ENCODE results near the gene IQCE. TPM values are rescaled to one million over a fixed set of nuclear protein-coding genes. Genes with fewer than 3 reads are reported as not detected.

Gene IQCE
- total RNA-seq, 6 donors from 2014 or later, result 18.0 to 51.3 (median 23.9) TPM

- peaks cover 52 to 56% (median 54%) of the 10 kb centered on the region in 4 donors for H3K4me1 ChIP-seq
- peak overlapping the region; percentile 55 to 89 (median 75) for H3K27ac ChIP-seq
- no peaks in the 10 kb centered on the region for H3K9me3 ChIP-seq
- WGBS, 2 donors, result 28 to 56% methylated on average over 3 to 15 of the region's 18 CpGs
- ATAC-seq (ENCODE audit: low FRiP score in 2 of 2), result no peak
- DNase-seq, result peak in 1 of 2 donors; percentile 71
- peak overlapping the region in 2 of 4 donors; percentile 17 for H3K4me3 ChIP-seq
- no peaks in the 10 kb centered on the region for H3K27me3 ChIP-seq
- H3K36me3 ChIP-seq, result no peaks in the 10 kb centered on the region
- TF ChIP-seq POLR2AphosphoS5 (IDR thresholded peaks at IDR 0.05), result no peak
- no peak for TF ChIP-seq EP300 (IDR thresholded peaks at IDR 0.05)
- no peak for TF ChIP-seq CTCF (IDR thresholded peaks at IDR 0.05)
- TF ChIP-seq POLR2A (IDR thresholded peaks at IDR 0.05), result no peak
Observed at GRCh38 chr7:2511769-2512168, 47.0 kb upstream of the IQCE start.

- Histone ChIP-seq H3K9me3 (no peaks in the 10 kb centered on the region), H3K27me3 (no peaks in the 10 kb centered on the region), H3K36me3 (no peaks in the 10 kb centered on the region), H3K4me1 (peaks cover 52 to 56% (median 54%) of the 10 kb centered on the region in 4 donors), H3K27ac (peak overlapping the region; percentile 55 to 89 (median 75)), H3K4me3 (peak overlapping the region in 1 of 4 donors; percentile 17)
- WGBS, 2 donors, result 45 to 47% methylated on average over 8 to 12 of the region's 12 CpGs
- TF ChIP-seq CTCF (IDR thresholded peaks at IDR 0.05), result no peak
- no peak for TF ChIP-seq POLR2A (IDR thresholded peaks at IDR 0.05)
- TF ChIP-seq POLR2AphosphoS5 (IDR thresholded peaks at IDR 0.05), result peak in 1 of 2 donors; percentile 39
- TF ChIP-seq EP300 (IDR thresholded peaks at IDR 0.05), result no peak
- no peak for ATAC-seq (ENCODE audit: low FRiP score in 2 of 2)
- peak in 1 of 2 donors; percentile 44 for DNase-seq
Observed at GRCh38 chr7:2512179-2512661, 46.6 kb upstream of the IQCE start.

- TF ChIP-seq POLR2AphosphoS5 (IDR thresholded peaks at IDR 0.05) (no peak), CTCF (IDR thresholded peaks at IDR 0.05) (no peak), EP300 (IDR thresholded peaks at IDR 0.05) (no peak), POLR2A (IDR thresholded peaks at IDR 0.05) (no peak)
- DNase-seq (no peak), ATAC-seq (ENCODE audit: low FRiP score in 2 of 2) (no peak)
- peaks cover 49 to 54% (median 51%) of the 10 kb centered on the region in 4 donors for H3K4me1 ChIP-seq
- peak overlapping the region in 2 of 4 donors; percentile 82 to 89 for H3K27ac ChIP-seq
- H3K9me3 ChIP-seq, result no peaks in the 10 kb centered on the region
- no peaks in the 10 kb centered on the region for H3K27me3 ChIP-seq
- no peak overlapping the region for H3K4me3 ChIP-seq
- 81 to 88% methylated on average over 3 of the region's 3 CpGs for WGBS, 2 donors
- no peaks in the 10 kb centered on the region for H3K36me3 ChIP-seq
Observed at GRCh38 chr7:2512713-2513112, 46.1 kb upstream of the IQCE start.

GRCh38 chr7:2513702-2514101 is 45.1 kb upstream of the IQCE start:
- no peak for TF ChIP-seq POLR2AphosphoS5 (IDR thresholded peaks at IDR 0.05)
- no peak for TF ChIP-seq EP300 (IDR thresholded peaks at IDR 0.05)
- no peak for TF ChIP-seq CTCF (IDR thresholded peaks at IDR 0.05)
- no peak for TF ChIP-seq POLR2A (IDR thresholded peaks at IDR 0.05)
- H3K9me3 ChIP-seq, result no peaks in the 10 kb centered on the region
- ATAC-seq (ENCODE audit: low FRiP score in 2 of 2) (no peak), DNase-seq (peak in 1 of 2 donors; percentile 62)
- H3K27me3 ChIP-seq, result no peaks in the 10 kb centered on the region
- H3K27ac ChIP-seq, result no peak overlapping the region
- 95 to 96% methylated on average over 4 to 6 of the region's 7 CpGs for WGBS, 2 donors
- no peaks in the 10 kb centered on the region for H3K36me3 ChIP-seq
- H3K4me1 ChIP-seq, result peaks cover 43 to 48% (median 45%) of the 10 kb centered on the region in 4 donors
- H3K4me3 ChIP-seq, result no peak overlapping the region

All from upper lobe of left lung (tissue), 6 donors.